ENCODE results near the gene OSBPL1A. TPM values are rescaled to one million over a fixed set of nuclear protein-coding genes. Genes with fewer than 3 reads are reported as not detected.
"Not testable (repeated sequence)": the region's sequence is repeated elsewhere in the genome, so short reads cannot be mapped to it uniquely, and the experiment has no call there.

The OSBPL1A gene
- total RNA-seq, 1 donor from 2014 or later: 14.3 TPM

DNA sequence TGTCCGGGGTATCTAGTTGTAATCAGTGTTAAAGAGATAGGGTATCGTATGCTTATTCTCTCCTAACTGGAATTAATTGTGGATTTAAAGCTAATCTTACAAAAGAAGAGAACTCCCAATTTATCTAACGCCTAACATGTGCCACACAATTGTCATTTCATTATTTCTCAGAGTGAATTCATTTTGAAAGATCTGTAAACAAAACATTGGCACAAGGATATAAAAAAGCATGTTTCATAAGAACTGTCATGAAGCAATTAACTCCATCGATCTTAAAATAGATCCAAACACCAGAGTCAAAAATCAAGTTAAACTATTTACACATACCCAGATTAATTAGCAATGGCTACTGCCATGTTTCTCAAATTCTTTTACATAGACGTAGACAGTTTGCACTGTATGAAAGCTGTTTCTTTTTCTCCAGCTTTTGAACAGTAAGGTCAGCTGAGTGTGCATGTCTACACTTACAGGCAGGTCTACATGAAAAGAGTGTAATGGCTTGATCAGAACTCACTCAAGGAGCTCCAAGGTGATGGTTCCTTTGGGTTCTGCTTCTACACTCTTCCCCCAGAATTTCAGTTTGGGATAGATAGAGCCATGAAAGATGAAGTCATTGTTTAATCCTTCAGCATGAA, 220.0 kb downstream of the OSBPL1A start:
- no peak for ATAC-seq

DNA sequence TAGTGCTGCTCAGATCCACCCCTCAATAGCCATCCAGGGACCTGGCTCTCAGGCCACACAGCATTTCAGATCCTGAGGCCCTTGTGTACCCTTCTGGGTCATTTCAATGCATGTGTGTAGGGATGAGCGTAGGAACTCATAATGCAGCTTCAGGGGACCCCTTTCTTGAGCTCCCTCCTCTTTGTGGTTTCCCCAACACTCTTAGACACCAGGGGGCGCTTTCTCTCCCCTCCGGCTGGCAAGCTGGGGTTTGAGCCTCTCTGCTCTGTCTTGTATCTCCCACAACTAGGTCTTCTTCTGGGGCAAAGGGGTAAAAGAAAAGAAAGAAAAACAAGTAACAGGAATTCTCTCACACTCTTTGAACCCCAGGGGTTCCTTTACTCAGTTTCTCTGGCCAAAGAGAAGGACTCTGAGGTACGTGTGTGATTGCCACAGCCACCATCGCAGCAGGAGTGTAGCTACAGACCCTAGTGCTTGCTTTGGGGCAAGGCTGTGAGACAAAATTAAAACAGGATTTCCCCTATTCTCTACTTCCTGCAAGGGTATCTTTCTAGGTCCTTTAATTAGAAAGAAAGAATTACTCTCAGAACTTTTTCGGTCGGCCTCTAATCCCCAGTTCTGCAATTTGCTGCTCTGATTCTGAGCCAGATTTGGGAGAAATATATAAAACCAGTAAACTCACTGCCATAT, 220.8 kb downstream of the OSBPL1A start:
- peak; percentile 43 for ATAC-seq

DNA sequence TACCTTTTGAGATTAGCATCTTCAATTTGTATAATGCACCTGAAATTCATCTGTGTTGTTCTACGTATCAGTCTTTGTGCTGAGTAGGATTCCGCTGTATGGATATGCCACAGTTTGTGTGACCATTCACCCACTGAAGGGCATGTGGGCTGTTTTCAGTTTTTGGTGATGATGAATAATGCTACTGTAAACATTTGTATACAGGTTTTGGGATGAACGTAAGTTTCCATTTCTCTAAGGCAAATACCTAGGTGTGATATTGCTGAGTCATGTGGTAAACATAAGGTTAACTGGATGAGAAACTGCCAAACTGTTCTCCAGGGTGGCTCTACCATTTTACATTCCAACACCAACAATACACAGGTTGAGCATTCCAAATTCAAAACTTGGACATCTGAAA, 223.6 kb downstream of the OSBPL1A start:
- no peak for ATAC-seq

DNA sequence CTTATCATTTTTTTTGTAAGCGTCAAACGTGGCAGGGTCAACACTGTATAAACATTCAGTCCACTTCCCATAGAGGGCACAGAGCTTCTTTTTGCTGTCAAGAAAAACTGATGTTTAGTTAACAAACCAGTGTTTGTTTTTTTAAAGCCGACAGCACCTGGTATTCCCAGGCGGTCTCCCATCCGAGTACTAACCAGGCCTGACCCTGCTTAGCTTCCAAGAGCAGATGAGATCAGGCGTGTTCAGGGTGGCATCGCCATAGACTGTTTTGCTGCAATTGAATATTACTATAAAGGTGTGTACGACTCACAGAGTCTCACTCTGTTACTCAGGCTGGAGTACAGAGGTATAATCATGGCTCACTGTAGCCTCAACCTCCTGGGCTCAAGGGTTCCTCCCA, 227.3 kb downstream of the OSBPL1A start:
- ATAC-seq: no peak

- no peak for ATAC-seq
Observed at GRCh38 chr18:24168496-24168895, 229.1 kb downstream of the OSBPL1A start.

DNA sequence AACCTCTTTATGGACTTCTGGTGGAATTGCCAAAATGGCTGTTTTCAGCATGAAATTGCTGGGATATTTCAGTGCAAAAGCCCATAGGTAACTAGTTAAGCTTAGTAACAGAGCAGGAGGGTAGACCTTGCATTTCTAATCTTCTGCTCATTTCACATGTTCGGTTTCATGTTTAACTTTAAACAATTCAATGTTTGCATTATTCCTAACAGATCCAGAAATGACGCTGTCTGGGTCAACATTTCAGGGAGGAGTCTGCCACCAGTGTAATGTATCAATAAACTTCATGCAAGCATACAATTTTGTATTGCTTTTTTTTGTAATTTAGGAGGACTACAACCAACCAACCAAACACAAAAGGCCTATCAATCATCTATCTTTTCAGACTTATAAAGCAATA, 236.3 kb downstream of the OSBPL1A start:
- no peak for ATAC-seq

DNA sequence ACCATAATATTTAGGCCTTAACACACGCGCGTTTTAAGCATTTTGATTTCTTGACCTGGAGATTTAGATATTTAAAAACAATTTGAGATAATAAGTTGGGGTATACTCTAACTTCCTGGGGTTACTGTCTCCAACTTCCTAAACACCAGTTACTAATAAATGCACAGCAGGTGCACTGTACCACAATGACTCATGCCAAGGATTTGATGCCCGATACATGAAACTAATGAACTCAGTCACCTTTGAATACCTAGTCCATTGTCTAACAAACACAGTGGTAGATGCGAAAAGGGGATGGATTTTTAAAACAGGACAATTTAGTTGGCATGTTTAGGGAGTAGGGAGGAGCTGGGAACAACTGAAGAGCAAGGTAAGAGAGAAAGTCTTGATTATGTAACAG, 237.5 kb downstream of the OSBPL1A start:
- peak; percentile 17 for ATAC-seq

- no peak for ATAC-seq
Observed at GRCh38 chr18:24157855-24158254, 239.8 kb downstream of the OSBPL1A start.

DNA sequence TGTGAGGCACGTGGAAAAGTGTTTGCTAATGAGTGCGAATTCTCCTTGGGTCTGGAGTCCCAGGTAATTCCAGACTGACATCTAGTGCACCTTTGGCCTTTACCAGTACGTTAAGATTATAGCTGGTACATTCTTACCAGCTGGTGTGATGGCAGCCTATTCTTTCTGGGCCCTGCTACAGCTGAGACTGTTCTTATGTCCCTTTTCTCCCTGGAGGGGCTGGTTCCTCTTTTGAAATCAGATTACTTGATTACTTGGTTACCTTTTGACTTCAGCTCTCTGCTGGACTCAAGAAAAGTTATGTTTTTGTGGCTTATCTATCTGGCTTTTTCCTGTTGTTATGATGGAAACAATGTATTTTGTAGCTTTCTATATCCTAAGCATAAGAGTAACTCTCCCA, 244.2 kb downstream of the OSBPL1A start:
- ATAC-seq: no peak

GRCh38 chr18:24149591-24149990, 248.0 kb downstream of the OSBPL1A start:
- ATAC-seq: not testable (repeated sequence)

GRCh38 chr18:24142376-24142775, 255.2 kb downstream of the OSBPL1A start:
- ATAC-seq: no peak

DNA sequence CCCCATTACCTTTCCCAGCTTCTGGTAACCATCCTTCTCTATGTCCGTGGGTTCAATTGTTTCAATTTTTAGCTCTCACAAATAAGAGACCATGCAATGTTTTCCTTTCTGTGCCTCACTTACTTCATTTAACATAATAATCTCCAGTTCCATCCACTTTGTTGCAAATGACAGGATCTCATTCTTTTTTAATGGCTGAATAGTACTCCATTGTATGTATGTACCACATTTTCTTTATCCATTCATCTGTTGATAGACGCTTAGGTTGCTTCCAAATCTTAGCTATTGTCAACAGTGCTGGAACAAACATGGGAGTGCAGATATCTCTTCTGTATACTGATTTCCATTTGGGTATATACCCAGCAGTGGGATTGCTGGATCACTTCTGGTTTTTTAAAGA, 256.9 kb downstream of the OSBPL1A start:
- ATAC-seq: no peak

DNA sequence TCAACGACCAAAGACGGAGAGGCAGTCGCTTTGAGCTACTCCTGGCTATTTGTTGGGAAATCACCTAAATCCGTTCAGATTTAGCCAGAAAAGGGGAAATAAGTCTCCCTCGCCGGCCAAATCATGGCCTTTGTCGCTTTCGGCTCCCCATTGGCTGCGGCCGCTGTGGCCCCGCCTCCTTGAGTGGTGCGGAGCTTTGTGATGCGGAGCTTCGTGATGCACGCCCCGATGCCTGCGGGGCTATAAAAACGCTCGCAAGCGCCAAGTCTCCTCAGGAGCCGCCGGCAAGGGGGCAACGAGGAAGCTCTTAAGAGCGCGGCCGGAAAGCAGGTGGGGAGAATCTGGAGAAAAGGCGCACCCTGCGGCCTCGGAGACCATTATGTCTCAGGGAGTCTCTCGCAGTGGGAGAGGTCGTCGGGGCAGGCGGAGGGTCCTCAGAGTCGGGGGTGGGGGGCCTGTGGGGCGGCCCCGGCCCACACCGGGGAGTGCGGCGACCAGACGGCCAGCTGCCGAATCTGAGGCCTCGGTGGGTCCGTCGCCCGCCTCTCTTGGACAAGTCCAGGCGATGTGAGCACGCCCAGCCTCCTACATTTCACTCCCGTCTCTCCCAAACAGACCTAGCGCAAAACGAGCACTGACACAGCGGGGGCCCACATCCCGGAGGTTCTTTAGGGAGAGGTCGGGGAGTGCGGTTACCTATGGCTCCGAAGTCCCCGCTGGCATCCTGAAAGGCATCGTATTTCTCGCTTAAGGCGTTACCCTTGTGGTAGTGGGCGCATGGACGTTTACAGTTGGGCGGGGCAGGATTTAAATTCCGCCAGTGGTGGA, 258.6 kb downstream of the OSBPL1A start, which contains the start of gene CABYR:
Gene CABYR, plus strand, starts transcription at position 274 of the 828 bp plus-strand sequence. CDS start 4,053 bp downstream, outside the sequence.
- ATAC-seq: peak; percentile 84

DNA sequence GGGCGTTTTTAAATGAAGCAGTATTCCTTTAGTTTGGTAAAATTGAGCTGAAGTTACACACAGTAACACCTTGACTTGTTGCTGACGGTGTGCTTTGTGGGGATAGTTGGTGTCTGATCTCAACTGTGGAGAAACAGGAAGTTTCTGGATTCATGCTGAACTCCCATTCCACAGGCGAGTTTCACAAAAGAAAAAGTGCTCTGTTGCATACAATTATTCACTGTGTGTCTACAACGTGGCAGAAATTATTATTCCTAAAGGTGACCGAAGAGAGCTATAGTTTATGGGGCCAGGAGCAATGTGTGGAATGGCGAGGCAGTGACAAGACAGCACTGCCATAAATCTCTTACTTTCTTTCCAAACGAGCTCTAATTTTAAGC, 259.2 kb downstream of the OSBPL1A start:
- no peak for ATAC-seq

- no peak for ATAC-seq
Observed at GRCh38 chr18:24136967-24137373, 260.7 kb downstream of the OSBPL1A start.

DNA sequence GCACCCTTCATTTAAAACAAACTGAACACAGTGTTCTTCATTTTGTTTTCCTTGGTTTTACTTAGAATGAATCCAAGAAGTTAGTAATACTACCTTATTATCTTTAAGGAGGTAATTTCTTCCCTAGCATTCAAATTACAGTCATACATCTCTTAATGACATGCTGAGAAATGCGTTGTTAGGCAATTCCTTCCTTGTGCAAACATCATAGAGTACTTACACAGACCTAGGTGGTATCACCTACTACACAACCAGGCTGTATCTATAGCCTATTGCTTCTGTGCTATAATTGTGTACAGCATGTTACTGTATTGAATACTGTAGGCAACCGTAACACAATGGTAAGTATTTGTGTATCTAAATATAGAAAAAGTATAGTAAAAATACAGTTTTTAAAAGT, 267.1 kb downstream of the OSBPL1A start:
- ATAC-seq: peak; percentile 28

- ATAC-seq: no peak
Observed at GRCh38 chr18:24128700-24129099, 268.9 kb downstream of the OSBPL1A start.

GRCh38 chr18:24127735-24128134, 269.9 kb downstream of the OSBPL1A start:
- no peak for ATAC-seq

DNA sequence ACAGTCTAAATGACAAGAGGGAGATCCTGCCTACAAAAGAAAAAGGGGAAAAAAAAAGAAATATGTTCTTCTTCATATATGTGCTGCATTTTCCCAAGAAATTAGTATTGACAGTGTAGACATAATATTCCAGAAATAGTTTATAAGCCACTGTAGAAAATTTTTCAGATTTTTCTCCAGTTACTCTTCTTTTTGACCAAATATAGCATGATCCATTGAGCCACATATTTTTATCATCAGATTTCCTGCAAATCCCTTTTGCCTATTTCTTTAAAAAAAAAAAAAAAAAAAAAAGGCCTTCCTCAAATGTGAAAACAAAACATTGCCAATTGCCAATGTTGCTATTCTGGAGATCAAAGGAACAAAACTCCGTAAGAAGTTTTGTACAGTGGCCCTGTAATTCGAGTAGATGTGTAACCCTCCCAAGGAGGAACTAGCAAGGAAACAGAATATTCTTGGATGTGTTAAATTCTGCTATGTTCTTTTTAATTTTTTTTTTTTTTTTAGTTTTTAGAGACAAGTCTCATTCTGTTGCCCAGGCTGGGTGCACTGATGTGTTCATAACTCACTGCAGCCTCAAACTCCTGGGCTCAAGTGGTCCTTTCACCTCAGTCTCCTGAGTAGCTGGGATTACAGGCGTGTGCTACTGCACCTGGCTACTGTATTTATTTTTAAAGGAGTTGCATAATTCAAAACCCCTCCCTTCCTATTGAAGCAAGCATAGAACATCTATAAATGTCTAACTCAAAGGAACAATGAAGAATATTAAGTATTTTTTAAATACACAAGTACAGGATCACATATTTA, 271.3 kb downstream of the OSBPL1A start:
- ATAC-seq: no peak

DNA sequence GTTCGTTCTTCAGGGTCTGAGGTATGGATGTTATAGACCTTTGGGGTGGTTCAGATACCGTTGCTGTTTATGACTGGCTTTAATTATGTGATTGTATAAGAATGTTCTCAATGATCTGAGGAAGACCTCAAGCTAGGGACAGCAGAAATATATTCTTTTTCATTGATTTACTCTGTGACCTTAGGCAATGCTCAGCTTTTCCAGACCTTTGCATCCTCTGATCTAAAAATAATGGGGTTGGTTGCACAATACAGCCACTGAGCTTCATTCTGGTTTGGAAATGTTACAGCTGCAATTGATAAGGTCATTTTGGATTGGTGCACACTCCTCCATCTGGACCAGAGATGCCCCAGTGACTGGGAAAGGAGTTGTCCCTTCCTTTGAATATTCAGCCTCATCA, 276.0 kb downstream of the OSBPL1A start:
- no peak for ATAC-seq

GRCh38 chr18:24120676-24121075, 276.9 kb downstream of the OSBPL1A start:
- ATAC-seq: no peak

- peak; percentile 89 for ATAC-seq
Observed at GRCh38 chr18:24118750-24119577, 278.7 kb downstream of the OSBPL1A start.

All from esophagus mucosa (tissue), 1 donor.